ENCODE measurements around the gene CDK16. TPM values are rescaled to one million over a fixed set of nuclear protein-coding genes. Genes with fewer than 3 reads are reported as not detected.

Gene CDK16
- total RNA-seq, result 104 and 174 TPM in 2 replicates

DNA sequence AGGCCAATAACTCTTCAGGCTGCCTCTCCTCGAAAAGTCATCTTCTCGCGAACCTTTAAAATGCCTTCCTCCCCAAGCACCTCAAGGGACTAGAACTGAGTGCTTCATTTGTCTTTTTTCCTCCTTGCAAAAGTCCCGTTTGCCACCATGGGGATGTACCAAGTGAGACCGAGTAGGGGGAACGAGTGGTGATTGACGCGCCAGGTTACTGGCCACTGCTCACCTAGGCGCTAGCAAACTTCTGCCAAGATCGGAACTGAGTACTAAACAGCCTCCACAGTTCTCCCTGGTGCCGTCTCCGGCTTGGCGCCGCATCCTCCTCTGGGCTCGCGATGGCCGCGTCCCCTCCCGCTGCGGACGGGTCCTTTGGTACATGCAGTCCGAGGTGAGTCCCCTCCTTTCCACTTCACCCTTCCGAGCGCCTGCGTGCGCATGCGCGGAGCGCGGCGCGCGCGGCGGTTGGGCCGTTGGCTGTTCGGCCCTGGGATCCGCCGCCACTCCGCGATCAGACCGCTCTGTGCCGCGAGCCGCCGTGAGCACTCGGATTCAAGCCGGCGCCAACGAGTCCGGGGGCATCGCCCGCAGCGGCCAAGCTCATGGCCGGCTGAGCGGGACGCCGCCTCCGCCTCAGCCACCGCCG, at the start of gene CDK16:
Gene CDK16 (plus strand): TSS at position 402 of the 640 bp plus-strand sequence. CDS start 4,877 bp downstream, outside the sequence.
- peak; percentile 55 for DNase-seq (ENCODE audit: low read depth)

DNA sequence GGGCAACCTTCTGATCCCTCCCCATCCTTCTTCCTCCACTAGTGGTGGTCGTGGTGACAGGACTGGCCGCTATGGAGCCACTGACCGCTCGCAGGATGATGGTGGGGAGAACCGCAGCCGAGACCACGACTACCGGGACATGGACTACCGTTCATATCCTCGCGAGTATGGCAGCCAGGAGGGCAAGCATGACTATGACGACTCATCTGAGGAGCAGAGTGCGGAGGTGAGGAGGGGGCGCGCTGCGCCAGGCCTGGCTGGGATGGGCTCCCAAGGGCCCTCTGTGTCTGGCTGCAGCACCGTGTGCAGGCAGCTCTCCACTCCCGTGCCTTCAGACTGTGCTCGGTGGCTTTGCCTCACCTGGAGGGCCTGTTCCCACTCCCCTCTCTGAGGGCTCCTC, 49.2 kb upstream of the CDK16 start:
- DNase-seq (ENCODE audit: low read depth), result no peak

DNA sequence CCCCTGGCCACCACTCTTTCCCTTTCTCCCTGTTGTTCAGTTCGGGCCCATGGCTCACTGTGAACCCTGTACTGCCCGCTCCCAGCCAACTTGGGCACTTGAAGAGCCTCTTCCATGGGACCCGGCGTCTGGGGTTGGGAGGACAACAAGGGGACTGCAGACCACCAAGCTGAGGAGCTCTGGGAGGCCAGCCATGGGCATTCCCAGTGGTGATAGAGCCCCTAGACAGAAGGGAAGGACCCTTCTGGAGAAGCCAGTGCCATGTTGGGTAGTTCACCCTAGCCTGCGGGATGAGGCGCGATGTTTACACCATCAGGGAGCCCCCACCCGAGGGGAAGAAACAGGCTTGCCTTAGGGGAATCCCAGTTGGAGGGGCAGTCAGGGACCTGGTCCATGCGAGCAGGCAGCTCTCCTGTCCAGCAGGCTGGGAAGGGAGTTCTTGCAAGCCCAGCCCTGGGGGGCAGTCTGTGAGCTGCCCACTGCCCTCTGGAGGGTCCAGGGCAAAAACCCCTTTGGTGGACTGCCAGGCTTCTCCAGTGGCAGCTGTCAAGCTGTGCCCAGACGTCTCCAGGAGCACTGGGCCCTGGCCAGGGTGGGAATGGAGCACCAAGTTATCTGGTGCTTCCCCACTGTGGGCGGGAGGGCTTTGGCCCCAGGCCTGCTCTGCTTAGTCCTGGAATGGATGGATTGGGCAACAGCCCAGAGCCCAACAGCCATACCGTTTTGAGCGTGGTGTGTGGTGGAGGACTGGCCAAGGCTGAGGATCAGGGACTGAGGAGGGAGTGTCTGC, 48.6 kb upstream of the CDK16 start:
- DNase-seq (ENCODE audit: low read depth), result peak; percentile 13

DNA sequence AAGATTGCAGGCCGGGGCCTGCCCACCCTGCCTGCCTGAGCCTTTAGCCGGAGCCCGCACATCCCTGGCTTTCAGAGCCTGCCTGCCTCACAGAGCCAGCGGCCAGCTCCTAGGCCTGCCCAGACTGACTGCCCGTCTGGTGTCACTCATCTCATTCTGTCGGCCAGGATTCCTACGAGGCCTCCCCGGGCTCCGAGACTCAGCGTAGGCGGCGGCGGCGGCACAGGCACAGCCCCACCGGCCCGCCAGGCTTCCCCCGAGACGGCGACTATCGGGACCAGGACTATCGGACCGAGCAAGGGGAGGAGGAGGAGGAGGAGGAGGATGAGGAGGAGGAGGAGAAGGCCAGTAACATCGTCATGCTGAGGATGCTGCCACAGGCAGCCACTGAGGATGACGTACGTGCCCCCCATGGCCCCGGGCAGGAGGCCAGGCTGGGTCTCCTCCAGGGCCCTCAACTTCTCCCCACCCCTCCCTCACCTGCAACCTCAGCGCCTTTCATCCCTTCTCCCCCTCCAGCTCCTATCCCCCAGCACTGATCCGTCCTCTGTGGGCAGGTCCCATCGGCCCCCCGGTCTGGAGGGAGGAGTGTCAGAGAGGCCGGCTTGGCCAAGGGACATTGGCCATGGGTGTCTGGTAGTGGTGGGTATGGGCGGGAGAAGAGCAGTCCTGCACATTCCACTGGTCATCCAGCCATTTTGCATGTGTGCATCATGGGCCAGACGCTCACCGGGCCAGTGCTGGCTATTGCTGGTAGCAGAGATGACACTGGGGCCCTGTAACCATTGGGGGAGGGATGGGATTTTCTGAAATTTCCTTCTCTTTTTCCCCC, 47.4 kb upstream of the CDK16 start:
- DNase-seq (ENCODE audit: low read depth), result no peak

DNA sequence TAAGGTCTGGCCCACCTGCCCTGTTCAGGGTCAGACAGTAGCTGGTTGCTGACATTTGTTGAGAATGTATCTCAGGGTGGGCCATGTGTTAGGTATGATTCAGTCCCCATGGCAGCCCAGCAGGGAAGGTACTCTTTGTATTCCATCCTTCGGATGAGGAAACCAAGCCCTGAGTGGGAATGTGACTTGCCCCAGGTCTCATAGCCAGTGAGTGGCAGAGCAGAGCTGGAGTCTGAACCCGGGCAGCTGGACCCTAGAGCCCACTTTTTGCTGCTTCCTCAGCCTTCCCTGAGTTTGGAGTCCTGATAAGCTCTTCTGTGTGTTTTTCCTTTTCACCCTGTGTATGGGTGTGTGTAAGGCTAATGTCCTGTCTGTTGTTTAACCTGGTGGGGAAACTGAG, 46.5 kb upstream of the CDK16 start:
- DNase-seq (ENCODE audit: low read depth), result no peak

DNA sequence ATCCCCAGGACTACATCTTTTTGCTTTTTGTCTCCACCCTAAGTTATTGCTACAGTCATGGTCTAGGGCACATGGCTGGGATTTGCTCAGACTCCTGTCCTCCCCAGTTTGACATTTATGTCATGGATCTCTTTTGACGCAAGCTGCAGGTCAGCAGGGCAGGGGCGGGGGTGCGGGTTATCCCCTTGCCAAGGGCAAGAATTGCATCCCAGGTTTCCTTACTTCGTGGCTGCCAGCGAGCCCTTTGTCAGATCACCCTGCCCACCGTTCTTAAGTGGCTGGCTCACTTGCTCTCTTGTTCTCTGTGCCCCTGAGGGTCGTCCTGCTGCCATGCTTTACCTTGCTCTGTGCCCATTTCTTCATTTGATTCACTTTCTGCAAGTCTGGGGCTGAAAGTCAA, 45.9 kb upstream of the CDK16 start:
- DNase-seq (ENCODE audit: low read depth), result no peak

DNA sequence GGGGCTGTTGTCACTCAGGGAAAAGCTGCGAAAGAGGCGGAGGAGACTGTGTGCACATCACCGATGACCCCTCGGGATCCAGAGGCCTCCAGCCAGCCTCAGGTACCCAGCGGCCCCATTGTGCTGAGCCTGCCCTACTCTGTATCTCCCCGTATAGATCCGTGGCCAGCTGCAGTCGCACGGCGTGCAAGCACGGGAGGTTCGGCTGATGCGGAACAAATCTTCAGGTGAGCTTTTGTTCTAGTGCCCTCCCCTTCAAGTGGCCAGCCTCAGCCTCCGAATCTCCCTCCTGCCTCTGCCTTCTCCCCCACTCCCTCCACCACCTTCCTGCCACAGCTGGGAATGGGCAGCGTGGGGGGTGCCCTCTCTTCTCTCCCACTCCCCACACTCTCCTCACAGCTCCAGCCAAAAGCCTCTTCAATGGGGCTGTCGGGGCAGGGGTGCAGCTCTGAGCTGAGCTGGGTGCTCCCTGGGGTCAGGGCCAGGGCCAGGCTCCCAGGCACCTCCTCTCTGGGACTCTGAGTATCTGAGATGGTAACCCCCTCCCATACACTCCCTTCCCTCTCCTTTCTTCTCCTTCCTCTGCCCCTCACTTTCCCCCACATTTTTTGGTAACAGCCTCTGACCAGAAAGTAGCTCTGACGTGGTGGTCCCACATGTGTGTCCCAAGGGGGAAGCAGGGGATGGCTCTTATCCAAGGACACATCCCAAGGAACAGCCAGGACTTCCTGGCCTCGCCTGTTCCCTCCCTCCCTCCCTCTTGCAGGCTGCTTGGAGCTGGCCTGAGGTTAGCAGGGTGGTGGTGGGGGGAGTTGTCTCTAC, 45.3 kb upstream of the CDK16 start:
- no peak for DNase-seq (ENCODE audit: low read depth)

DNA sequence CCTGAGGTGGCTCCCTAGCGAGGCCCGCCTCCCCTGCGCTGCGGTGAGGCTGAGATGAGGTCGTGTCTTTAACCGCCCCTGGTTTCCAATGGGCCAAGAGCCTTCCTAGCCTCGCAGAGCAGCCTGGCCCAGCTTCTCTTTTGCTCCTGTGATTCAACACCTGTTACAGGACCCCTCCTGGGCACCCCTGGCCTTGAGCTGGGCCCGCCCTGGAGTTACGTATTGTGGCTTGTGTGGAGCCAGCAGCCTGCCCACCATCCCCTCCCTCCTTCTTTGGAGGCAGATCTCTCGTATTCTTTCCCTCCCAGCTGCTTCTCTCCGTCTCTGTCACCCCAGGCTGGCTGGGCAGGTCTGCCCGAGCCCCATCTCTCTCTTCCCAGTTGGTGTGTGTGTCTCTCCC, 44.1 kb upstream of the CDK16 start:
- no peak for DNase-seq (ENCODE audit: low read depth)

DNA sequence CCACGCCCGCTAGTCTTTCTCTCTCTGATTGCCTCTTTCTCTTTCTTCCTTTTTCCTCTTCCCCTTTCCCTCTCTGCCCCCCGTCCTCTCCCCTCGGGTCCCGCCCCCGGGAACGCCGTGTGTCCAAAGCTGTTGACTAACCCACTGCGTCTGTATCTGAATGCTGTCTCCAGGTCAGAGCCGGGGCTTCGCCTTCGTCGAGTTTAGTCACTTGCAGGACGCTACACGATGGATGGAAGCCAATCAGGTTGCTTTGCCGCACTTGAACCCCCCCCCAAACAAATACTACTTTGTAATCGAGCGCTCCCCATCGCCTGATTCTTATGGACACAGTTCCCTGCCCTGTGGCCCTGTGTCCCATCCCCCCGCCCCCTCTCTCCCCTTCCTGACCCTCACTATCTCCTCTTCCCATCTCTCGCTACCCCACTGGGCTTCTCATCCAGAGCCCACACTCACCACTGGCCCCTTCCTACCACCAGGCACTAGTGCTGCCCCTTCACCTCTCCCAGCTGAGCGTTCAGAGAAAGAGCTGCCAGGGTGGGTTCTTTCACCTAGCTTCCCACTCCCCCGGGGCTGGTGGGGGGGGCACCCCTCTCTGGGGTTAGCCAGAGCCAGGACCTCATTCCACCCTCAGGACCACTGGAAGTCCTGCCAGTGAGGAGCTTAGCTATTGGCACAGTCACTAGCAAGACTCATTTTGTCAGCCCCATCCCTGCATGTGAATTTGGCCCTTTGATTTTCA, 43.5 kb upstream of the CDK16 start:
- no peak for DNase-seq (ENCODE audit: low read depth)

DNA sequence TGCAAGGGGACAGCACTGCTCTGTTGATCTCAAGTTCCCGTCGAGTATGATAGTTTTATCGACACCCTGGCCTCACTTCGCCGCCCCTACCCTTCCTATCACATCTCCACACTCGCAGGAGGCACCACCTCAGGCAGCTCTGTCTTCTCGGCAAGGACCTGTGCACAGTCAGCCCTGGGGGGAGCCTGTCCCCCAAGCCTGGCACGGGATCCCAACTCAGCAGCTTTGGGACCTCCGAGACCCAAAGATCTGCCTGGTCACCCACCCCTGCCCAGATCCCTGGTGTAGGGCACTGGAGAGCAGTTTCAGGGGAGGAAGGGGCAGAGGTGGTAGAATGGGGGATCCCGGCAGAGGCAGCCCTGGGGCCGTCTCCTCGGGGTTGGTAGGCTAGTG, 42.9 kb upstream of the CDK16 start:
- no peak for DNase-seq (ENCODE audit: low read depth)

DNA sequence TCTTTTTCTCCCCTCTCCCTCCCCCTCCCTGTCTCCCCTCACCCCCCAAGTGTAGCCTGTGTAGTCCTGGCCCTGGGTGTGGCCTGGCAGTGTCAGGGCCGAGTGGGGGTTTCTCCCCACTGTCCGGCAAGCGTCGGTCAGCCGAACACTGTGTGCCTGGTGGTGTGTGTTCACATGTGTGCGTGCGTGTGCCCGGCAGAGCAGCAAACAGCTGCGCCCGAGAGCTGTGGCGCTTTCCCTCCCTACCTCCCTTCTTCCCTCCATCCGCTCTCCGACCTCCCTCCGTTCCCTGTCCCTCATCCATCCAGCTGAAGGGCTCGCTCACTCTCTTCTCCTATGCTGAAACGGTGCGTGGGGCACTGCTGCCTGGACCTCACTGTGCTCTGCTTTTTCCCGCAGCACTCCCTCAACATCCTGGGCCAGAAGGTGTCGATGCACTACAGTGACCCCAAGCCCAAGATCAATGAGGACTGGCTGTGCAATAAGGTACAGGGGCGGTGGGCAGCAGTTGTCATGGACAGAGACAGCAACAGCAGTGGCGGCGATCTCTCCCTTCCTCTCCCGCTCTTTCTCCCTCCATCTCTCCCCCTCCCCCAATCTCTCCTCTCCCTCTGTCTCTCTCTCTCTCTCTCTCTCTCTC, 42.3 kb upstream of the CDK16 start:
- no peak for DNase-seq (ENCODE audit: low read depth)

DNA sequence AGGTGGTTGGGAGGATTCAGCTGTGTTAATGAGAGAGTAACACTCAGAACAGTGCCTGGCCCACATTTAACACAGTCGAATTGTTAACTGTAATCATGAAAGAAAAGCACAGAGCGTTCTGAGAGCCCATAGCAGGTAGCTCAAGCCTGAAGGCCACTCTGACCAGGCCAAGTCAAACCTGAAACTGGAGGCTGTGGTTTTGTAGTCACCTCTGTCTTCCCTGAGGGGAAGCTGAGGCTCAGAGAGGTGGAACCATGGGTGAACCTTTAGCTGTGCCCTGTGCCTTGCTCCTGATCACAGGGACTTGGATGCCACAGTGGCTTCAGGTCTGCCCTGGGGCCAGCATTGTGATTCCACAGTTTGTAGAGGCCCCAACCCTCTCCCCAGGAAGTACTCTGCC, 41.4 kb upstream of the CDK16 start:
- DNase-seq (ENCODE audit: low read depth), result no peak

DNA sequence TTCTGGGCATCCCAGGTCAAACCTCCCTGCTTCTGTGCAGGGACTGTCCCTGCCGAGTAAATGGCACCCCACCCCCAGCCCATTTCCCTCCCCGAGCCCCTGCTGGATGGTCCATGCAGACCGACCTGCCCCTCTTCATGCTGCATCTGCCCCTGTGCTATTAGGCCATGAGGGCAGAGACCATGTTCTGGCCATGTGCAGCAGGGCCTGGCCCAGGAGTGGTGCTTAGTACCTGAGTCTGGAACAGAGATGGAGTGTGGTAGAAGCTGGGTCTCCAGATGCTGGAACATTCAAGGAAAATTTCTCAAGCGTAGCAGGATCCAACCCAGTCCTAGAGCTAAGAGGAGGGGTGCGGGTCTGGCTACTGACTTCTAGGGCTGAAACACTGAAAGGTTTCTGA, 40.1 kb upstream of the CDK16 start:
- no peak for DNase-seq (ENCODE audit: low read depth)

DNA sequence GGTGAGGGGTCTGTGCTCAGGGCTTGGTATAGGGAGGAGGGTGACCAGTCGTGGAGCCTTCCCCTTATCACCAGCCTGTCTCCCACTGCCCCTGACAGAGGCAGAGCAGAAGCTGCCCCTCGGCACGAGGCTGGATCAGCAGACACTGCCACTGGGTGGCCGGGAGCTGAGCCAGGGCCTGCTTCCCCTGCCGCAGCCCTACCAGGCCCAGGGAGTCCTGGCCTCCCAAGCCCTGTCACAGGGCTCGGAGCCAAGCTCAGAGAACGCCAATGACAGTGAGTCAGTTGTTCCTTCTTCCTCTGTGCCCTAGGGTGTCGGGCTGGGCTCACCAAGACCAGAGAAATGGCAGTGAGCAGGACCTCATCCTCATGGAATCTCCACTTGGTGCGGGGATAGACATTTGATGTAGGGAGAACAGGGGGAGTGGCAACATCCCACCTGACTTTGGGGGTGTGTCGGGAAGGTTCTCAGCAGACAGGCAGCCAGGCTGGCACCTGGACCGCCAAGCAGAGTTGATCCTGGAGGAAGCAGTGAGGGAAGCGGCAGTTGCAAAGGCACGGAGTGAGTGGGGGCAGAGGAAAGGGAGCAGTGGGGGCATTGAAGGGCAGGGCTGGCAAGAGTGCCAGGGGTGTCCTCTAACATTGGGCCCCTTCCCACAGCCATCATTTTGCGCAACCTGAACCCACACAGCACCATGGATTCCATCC, 39.1 kb upstream of the CDK16 start:
- no peak for DNase-seq (ENCODE audit: low read depth)

DNA sequence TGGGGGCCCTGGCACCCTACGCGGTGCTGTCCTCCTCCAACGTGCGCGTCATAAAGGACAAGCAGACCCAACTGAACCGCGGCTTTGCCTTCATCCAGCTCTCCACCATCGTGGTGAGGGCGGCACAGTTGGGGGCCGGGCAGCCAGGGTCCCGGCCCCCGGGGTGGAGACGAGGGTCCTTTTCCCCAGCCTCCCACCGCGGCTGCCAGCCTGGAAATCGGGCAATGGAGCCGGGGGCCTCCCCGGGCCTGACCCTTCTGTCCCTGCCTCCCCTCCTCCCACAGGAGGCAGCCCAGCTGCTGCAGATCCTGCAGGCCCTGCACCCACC, 38.6 kb upstream of the CDK16 start:
- no peak for DNase-seq (ENCODE audit: low read depth)

DNA sequence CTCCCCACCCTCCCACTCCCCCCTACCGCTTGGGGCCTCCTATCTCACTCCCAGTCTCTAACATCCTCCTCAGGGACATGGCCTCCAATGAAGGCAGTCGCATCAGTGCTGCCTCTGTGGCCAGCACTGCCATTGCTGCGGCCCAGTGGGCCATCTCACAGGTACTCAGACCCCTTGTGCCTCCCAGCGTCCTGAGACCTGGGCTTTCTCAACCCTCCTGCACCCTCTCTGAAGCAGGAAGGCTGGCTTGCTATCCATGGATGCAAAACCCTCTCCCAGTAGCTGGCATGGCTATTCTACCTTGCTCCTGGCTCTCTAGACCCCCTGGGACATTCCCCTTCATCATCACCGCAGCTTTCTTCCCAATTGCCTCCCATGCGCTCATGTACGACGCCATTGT, 38.1 kb upstream of the CDK16 start:
- no peak for DNase-seq (ENCODE audit: low read depth)

DNA sequence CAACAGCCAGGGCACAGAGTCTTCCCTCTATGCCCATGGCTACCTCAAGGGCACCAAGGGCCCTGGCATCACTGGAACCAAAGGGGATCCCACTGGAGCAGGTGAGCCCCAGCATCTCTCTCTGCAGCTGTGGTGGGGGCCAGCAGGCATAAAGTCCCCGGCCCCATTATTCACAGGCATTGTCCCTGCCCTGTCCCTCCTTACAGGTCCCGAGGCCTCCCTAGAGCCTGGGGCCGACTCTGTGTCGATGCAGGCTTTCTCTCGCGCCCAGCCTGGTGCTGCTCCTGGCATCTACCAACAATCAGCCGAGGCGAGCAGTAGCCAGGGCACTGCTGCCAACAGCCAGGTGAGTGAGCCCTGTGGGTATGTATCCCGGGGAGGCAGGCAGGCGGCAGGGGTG, 37.2 kb upstream of the CDK16 start:
- DNase-seq (ENCODE audit: low read depth), result no peak

DNA sequence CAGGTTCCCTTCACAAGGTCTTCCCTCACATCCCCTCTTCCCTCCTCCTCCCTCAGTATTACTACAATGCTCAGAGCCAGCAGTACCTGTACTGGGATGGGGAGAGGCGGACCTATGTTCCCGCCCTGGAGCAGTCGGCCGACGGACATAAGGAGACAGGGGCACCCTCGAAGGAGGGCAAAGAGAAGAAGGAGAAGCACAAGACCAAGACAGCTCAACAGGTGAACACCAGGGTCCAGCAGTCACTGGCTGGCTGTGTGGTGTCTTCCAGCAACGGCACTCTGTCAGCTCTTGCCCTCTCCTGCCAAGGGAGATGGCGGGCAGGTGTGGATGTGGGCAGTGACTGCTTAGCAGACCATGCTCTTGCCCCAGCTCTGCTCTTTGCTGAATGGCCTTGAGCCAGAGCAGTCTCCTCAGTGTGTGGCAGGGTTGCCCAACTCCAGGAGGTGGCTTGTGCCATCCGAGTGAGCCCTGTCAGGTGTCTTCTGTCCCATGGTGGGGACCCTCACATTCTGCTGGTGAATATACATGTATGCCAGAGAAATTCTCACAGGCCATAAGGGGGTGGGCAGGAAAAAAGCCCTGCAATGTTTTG, 36.3 kb upstream of the CDK16 start:
- no peak for DNase-seq (ENCODE audit: low read depth)

DNA sequence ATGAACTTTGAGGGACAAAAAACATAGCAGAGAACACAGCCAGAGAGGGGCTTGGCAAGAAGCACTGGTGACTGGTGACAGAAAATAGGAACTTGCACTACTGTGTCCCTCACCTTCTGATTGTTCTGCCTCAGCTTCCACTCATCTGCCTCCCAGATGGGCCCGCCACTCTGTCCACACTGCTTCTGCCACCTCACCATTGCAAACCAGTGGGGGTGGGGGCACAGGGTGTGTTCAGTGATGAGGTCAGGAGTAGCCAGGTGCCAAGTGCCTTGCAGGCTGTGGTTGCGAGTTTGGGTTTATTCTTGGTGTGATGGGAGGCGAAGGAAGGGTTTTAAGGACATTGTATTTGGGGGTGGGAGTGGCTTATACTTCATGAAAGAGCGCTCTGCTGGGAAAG, 34.0 kb upstream of the CDK16 start:
- no peak for DNase-seq (ENCODE audit: low read depth)

DNA sequence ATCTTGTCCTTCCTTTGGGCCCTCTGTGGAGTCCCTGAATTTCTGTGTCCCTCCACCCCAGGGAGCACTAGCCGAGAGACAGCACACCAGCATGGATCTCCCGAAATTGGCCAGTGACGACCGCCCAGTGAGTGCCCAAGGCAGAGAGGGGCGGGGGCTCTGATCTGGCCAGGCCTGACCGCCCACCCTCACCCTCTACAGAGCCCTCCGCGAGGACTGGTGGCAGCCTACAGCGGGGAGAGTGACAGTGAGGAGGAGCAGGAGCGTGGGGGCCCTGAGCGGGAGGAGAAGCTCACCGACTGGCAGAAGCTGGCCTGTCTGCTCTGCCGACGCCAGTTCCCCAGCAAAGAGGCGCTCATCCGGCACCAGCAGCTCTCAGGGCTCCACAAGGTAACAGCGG, 33.2 kb upstream of the CDK16 start:
- no peak for DNase-seq (ENCODE audit: low read depth)
